HEK293 (cell line): ENCODE measurements around the gene NMNAT2.

Source experiments
- TCF7L2 ChIP-seq: IDR thresholded peaks from 2 replicates; pipeline ENCODE4 v1.6.1; 2011; ENCODE audit warnings: low read depth, mild to moderate bottlenecking, inconsistent platforms, low read length, moderate library complexity, borderline replicate concordance
- ZBTB17 ChIP-seq: fragments of 450-650 bp; formaldehyde crosslinking; IDR thresholded peaks from 2 replicates; pipeline ENCODE4 v1.5.1; 2016; ENCODE audit warnings: missing biosample characterization, missing genetic modification characterization
- ZNF544 ChIP-seq: fragments of 450-650 bp; formaldehyde crosslinking; IDR thresholded peaks from 2 replicates; pipeline ENCODE4 v1.5.0; 2017; ENCODE audit warnings: missing biosample characterization, missing genetic modification characterization
- ZNF768 ChIP-seq: fragments of 450-650 bp; formaldehyde crosslinking; IDR thresholded peaks from 2 replicates; pipeline ENCODE4 v1.5.1; 2018; ENCODE audit warnings: missing biosample characterization, mild to moderate bottlenecking, missing genetic modification characterization
- TF ChIP-seq, protein P1 (sequence below): fragments of 450-650 bp; formaldehyde crosslinking; IDR thresholded peaks from 2 replicates; pipeline ENCODE4 v1.5.1; 2016; ENCODE audit warnings: missing biosample characterization, missing genetic modification characterization
- TF ChIP-seq, protein P2 (sequence below): fragments of 450-650 bp; formaldehyde crosslinking; IDR thresholded peaks from 2 replicates; pipeline ENCODE4 v1.5.1; 2016; ENCODE audit warnings: missing biosample characterization, missing genetic modification characterization
- TF ChIP-seq, protein P3 (sequence below): sonication (generic); formaldehyde crosslinking; IDR thresholded peaks from 2 replicates; pipeline ENCODE4 v1.8.1; 2022; ENCODE audit warnings: mild to moderate bottlenecking, moderate library complexity, missing genetic modification reagents
- TF ChIP-seq, protein P4 (sequence below): IDR thresholded peaks from 2 replicates; pipeline ENCODE4 v1.6.1; 2011; ENCODE audit warnings: mild to moderate bottlenecking, low read depth, low read length, borderline replicate concordance
- TF ChIP-seq, protein P5 (sequence below): fragments of 450-650 bp; formaldehyde crosslinking; IDR thresholded peaks from 2 replicates; pipeline ENCODE4 v1.5.1; 2016; ENCODE audit warnings: missing biosample characterization, missing genetic modification characterization

- TF ChIP-seq ZNF768 (no peak), ZNF544 (no peak), ZBTB17 (tag by site-specific recombination) (no peak), TCF7L2 (no peak)
- TF ChIP-seq, protein P1, sequence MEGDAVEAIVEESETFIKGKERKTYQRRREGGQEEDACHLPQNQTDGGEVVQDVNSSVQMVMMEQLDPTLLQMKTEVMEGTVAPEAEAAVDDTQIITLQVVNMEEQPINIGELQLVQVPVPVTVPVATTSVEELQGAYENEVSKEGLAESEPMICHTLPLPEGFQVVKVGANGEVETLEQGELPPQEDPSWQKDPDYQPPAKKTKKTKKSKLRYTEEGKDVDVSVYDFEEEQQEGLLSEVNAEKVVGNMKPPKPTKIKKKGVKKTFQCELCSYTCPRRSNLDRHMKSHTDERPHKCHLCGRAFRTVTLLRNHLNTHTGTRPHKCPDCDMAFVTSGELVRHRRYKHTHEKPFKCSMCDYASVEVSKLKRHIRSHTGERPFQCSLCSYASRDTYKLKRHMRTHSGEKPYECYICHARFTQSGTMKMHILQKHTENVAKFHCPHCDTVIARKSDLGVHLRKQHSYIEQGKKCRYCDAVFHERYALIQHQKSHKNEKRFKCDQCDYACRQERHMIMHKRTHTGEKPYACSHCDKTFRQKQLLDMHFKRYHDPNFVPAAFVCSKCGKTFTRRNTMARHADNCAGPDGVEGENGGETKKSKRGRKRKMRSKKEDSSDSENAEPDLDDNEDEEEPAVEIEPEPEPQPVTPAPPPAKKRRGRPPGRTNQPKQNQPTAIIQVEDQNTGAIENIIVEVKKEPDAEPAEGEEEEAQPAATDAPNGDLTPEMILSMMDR, result no peak
- TF ChIP-seq, protein P2, sequence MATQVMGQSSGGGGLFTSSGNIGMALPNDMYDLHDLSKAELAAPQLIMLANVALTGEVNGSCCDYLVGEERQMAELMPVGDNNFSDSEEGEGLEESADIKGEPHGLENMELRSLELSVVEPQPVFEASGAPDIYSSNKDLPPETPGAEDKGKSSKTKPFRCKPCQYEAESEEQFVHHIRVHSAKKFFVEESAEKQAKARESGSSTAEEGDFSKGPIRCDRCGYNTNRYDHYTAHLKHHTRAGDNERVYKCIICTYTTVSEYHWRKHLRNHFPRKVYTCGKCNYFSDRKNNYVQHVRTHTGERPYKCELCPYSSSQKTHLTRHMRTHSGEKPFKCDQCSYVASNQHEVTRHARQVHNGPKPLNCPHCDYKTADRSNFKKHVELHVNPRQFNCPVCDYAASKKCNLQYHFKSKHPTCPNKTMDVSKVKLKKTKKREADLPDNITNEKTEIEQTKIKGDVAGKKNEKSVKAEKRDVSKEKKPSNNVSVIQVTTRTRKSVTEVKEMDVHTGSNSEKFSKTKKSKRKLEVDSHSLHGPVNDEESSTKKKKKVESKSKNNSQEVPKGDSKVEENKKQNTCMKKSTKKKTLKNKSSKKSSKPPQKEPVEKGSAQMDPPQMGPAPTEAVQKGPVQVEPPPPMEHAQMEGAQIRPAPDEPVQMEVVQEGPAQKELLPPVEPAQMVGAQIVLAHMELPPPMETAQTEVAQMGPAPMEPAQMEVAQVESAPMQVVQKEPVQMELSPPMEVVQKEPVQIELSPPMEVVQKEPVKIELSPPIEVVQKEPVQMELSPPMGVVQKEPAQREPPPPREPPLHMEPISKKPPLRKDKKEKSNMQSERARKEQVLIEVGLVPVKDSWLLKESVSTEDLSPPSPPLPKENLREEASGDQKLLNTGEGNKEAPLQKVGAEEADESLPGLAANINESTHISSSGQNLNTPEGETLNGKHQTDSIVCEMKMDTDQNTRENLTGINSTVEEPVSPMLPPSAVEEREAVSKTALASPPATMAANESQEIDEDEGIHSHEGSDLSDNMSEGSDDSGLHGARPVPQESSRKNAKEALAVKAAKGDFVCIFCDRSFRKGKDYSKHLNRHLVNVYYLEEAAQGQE (tag by site-specific recombination), result no peak
- TF ChIP-seq, protein P3, sequence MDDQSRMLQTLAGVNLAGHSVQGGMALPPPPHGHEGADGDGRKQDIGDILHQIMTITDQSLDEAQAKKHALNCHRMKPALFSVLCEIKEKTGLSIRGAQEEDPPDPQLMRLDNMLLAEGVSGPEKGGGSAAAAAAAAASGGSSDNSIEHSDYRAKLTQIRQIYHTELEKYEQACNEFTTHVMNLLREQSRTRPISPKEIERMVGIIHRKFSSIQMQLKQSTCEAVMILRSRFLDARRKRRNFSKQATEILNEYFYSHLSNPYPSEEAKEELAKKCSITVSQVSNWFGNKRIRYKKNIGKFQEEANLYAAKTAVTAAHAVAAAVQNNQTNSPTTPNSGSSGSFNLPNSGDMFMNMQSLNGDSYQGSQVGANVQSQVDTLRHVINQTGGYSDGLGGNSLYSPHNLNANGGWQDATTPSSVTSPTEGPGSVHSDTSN, result no peak
- TF ChIP-seq, protein P4, sequence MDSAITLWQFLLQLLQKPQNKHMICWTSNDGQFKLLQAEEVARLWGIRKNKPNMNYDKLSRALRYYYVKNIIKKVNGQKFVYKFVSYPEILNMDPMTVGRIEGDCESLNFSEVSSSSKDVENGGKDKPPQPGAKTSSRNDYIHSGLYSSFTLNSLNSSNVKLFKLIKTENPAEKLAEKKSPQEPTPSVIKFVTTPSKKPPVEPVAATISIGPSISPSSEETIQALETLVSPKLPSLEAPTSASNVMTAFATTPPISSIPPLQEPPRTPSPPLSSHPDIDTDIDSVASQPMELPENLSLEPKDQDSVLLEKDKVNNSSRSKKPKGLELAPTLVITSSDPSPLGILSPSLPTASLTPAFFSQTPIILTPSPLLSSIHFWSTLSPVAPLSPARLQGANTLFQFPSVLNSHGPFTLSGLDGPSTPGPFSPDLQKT, result no peak
- TF ChIP-seq, protein P5, sequence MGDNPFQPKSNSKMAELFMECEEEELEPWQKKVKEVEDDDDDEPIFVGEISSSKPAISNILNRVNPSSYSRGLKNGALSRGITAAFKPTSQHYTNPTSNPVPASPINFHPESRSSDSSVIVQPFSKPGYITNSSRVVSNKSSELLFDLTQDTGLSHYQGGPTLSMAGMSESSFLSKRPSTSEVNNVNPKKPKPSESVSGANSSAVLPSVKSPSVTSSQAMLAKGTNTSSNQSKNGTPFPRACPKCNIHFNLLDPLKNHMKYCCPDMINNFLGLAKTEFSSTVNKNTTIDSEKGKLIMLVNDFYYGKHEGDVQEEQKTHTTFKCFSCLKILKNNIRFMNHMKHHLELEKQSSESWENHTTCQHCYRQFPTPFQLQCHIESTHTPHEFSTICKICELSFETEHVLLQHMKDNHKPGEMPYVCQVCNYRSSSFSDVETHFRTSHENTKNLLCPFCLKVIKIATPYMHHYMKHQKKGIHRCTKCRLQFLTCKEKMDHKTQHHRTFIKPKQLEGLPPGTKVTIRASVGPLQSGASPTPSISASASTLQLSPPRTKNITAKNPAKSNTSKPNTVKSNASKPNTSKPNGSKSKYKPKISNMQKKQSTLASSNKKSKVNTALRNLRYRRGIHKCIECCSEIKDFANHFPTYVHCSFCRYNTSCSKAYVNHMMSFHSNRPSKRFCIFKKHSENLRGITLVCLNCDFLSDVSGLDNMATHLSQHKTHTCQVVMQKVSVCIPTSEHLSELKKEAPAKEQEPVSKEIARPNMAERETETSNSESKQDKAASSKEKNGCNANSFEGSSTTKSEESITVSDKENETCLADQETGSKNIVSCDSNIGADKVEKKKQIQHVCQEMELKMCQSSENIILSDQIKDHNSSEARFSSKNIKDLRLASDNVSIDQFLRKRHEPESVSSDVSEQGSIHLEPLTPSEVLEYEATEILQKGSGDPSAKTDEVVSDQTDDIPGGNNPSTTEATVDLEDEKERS (tag by site-specific recombination), result no peak
Observed at GRCh38 chr1:183323849-183324683, 94.1 kb downstream of the NMNAT2 start.
